SJSA1 (cell line): ENCODE measurements around the gene TBC1D26. TPM values are rescaled to one million over a fixed set of nuclear protein-coding genes. Genes with fewer than 3 reads are reported as not detected.
"Not testable (repeated sequence)": the region's sequence is repeated elsewhere in the genome, so short reads cannot be mapped to it uniquely, and the experiment has no call there.

Experiments
- DNase-seq, 2 experiments: peaks; one replicate each; pipeline ENCODE4 v3.0.0-alpha.2; 2015 to 2020; ENCODE audit warnings: low spot score in 2 of 2, low read depth in 1 of 2
- H3K27ac ChIP-seq: fragments of 250-450 bp; sonication (Bioruptor Pico); 2 replicates; pipeline ENCODE4 v1.5.1; 2020; ENCODE audit warnings: mild to moderate bottlenecking, moderate library complexity
- H3K27me3 ChIP-seq: fragments of 250-450 bp; sonication (Bioruptor Pico); replicated peaks from 2 replicates; pipeline ENCODE4 v1.5.1; 2020; ENCODE audit warnings: mild to moderate bottlenecking, moderate library complexity
- H3K36me3 ChIP-seq: fragments of 250-450 bp; sonication (Bioruptor Pico); 2 replicates; pipeline ENCODE4 v1.5.1; 2020; ENCODE audit warnings: mild to moderate bottlenecking
- H3K4me1 ChIP-seq: fragments of 250-450 bp; sonication (Bioruptor Pico); replicated peaks from 2 replicates; pipeline ENCODE4 v1.6.1; 2021; ENCODE audit warnings: mild to moderate bottlenecking
- H3K4me3 ChIP-seq: fragments of 250-450 bp; sonication (Bioruptor Pico); 2 replicates; pipeline ENCODE4 v1.5.1; 2020; ENCODE audit warnings: mild to moderate bottlenecking
- H3K9me3 ChIP-seq: fragments of 250-450 bp; sonication (Bioruptor Pico); replicated peaks from 2 replicates; pipeline ENCODE4 v1.5.1; 2020; ENCODE audit warnings: mild to moderate bottlenecking
- total RNA-seq: library from RNA; depleted of rRNA; stranded (reverse); fragments of >200 nt; shearing (Covaris generic); gene quantifications from 2 replicates; pipeline ENCODE4 v1.2.3, GENCODE V29; 2014; rRNA removed

TBC1D26 gene
- not detected in 2 replicates for total RNA-seq

- H3K4me1 ChIP-seq, H3K27me3 ChIP-seq, H3K36me3 ChIP-seq, H3K27ac ChIP-seq, H3K4me3 ChIP-seq, DNase-seq, H3K9me3 ChIP-seq: not testable (repeated sequence)
Measured at GRCh38 chr17:15731900-15732299, at the start of gene TBC1D26. TBC1D26 (plus strand) TSS chr17:15732283; CDS start chr17:15735349, 3,066 bp downstream.

GRCh38 chr17:15683135-15683534 lies 48.9 kb upstream of the TBC1D26 start:
- not testable (repeated sequence) for H3K4me3 ChIP-seq, H3K27ac ChIP-seq, DNase-seq, H3K4me1 ChIP-seq, H3K9me3 ChIP-seq, H3K36me3 ChIP-seq, H3K27me3 ChIP-seq

GRCh38 chr17:15683824-15684478 lies 48.1 kb upstream of the TBC1D26 start, which contains the start of gene TRIM16:
TRIM16 (minus strand) TSS chr17:15684311; CDS start chr17:15651609, 32,702 bp downstream.
- not testable (repeated sequence) for H3K36me3 ChIP-seq, H3K27ac ChIP-seq, H3K4me1 ChIP-seq, H3K27me3 ChIP-seq, H3K9me3 ChIP-seq
- DNase-seq: peak; percentile 57 to 64
- peak within 1 kb of the TSS; percentile 35 for H3K4me3 ChIP-seq

GRCh38 chr17:15687494-15687893 lies 44.6 kb upstream of the TBC1D26 start:
- not testable (repeated sequence) for H3K4me1 ChIP-seq, DNase-seq

GRCh38 chr17:15698967-15699366 lies 33.1 kb upstream of the TBC1D26 start:
- peak in 1 of 2 experiments; percentile 2 for DNase-seq
- not testable (repeated sequence) for H3K4me1 ChIP-seq, H3K27me3 ChIP-seq, H3K27ac ChIP-seq, H3K36me3 ChIP-seq, H3K9me3 ChIP-seq
- H3K4me3 ChIP-seq: peak overlapping the region; percentile 39

More at GRCh38 chr17:15687494-15687893, 44.6 kb upstream of the TBC1D26 start:
- not testable (repeated sequence) for H3K27me3 ChIP-seq, H3K27ac ChIP-seq, H3K9me3 ChIP-seq, H3K4me3 ChIP-seq, H3K36me3 ChIP-seq

- not testable (repeated sequence) for H3K27ac ChIP-seq, H3K27me3 ChIP-seq, H3K36me3 ChIP-seq, H3K9me3 ChIP-seq, H3K4me1 ChIP-seq
- peak; percentile 91 to 98 for DNase-seq
- H3K4me3 ChIP-seq: peak within 1 kb of the TSS; percentile 39
Measured at GRCh38 chr17:15699413-15699924, 32.6 kb upstream of the TBC1D26 start, which contains the start of gene ZNF286A. ZNF286A (plus strand) TSS chr17:15699752; CDS start chr17:15700330, 578 bp downstream.

GRCh38 chr17:15699937-15700336 lies 32.1 kb upstream of the TBC1D26 start:
- H3K27ac ChIP-seq, H3K36me3 ChIP-seq, H3K4me1 ChIP-seq, DNase-seq, H3K27me3 ChIP-seq, H3K9me3 ChIP-seq: not testable (repeated sequence)
- H3K4me3 ChIP-seq: peak overlapping the region; percentile 39

GRCh38 chr17:15704239-15704638 lies 27.8 kb upstream of the TBC1D26 start:
- H3K27ac ChIP-seq, H3K4me3 ChIP-seq, H3K27me3 ChIP-seq, H3K4me1 ChIP-seq, DNase-seq: not testable (repeated sequence)
- Histone ChIP-seq H3K36me3 (peaks cover 46% of the 10 kb centered on the region), H3K9me3 (peaks cover 13% of the 10 kb centered on the region)

GRCh38 chr17:15704813-15705212 lies 27.3 kb upstream of the TBC1D26 start:
- not testable (repeated sequence) for DNase-seq, H3K4me3 ChIP-seq, H3K4me1 ChIP-seq, H3K27ac ChIP-seq, H3K27me3 ChIP-seq
- Histone ChIP-seq H3K9me3 (peaks cover 13% of the 10 kb centered on the region), H3K36me3 (peaks cover 46% of the 10 kb centered on the region)

- DNase-seq, H3K27ac ChIP-seq, H3K4me3 ChIP-seq, H3K27me3 ChIP-seq, H3K4me1 ChIP-seq: not testable (repeated sequence)
- Histone ChIP-seq H3K9me3 (peaks cover 13% of the 10 kb centered on the region), H3K36me3 (peaks cover 50% of the 10 kb centered on the region)
Measured at GRCh38 chr17:15708879-15709278, 23.2 kb upstream of the TBC1D26 start.

- H3K27ac ChIP-seq, H3K27me3 ChIP-seq, DNase-seq, H3K36me3 ChIP-seq, H3K4me3 ChIP-seq, H3K4me1 ChIP-seq, H3K9me3 ChIP-seq: not testable (repeated sequence)
Measured at GRCh38 chr17:15716601-15717563, 15.2 kb upstream of the TBC1D26 start.

- not testable (repeated sequence) for H3K27ac ChIP-seq, DNase-seq, H3K4me3 ChIP-seq, H3K27me3 ChIP-seq, H3K4me1 ChIP-seq, H3K36me3 ChIP-seq, H3K9me3 ChIP-seq
Measured at GRCh38 chr17:15730535-15730934, 1.5 kb upstream of the TBC1D26 start.

- H3K27ac ChIP-seq, DNase-seq, H3K4me1 ChIP-seq, H3K9me3 ChIP-seq, H3K27me3 ChIP-seq, H3K36me3 ChIP-seq, H3K4me3 ChIP-seq: not testable (repeated sequence)
Measured at GRCh38 chr17:15733174-15733789, 1.2 kb downstream of the TBC1D26 start.
